NCI-H146 treated with DMSO at 0.1 percent for 48 hours (cell line): Measurements from ENCODE around the gene POLQ.
"Not testable (repeated sequence)": the region's sequence is repeated elsewhere in the genome, so short reads cannot be mapped to it uniquely, and the experiment has no call there.

Source experiments
- DNase-seq: peaks from one replicate; lab custom pipeline; 2025; ENCODE audit not compliant: unreplicated experiment; lab: John Stamatoyannopoulos, UW

The POLQ gene

GRCh38 chr3:121430664-121431215 is 115.0 kb downstream of the POLQ start:
- DNase-seq: no peak

DNA sequence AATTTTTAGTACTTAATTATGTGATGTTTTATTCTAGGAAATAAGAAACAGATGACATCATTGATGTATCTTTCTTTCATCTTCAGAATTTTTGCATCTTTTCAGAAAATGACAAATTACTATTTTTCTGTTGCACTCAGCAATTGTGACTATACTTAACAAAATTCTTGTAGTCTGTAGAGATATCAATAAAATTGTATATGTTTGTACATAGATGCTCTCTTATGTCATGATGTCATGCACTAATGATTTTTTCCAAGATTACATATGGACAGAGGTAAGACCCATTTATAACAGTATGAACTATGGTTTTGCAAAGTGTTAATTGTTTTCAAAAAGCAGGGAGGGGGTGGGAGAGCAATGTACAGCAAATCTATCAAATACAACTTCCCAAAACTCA is 121.2 kb downstream of the POLQ start:
- DNase-seq: no peak

DNA sequence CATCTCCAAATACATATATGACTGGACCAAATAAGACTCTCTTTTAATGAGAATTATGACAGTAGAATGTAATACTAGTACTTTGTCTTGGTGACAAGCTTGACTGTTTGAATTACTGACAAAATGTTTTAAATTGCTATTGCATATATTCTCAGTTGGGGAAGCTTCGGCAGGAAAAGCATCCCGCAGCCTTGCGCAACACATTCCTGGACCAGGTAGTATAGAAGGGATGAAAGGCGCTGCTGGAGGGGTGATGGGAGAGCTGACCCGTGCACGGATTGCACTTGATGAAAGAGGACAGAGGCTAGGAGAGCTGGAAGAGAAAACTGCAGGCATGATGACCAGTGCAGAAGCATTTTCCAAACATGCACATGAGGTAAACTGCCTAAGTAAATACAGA is 127.6 kb downstream of the POLQ start:
- no peak for DNase-seq

- no peak for DNase-seq
These were observed 130.9 kb downstream of the POLQ start for GRCh38 chr3:121414924-121415323.

DNA sequence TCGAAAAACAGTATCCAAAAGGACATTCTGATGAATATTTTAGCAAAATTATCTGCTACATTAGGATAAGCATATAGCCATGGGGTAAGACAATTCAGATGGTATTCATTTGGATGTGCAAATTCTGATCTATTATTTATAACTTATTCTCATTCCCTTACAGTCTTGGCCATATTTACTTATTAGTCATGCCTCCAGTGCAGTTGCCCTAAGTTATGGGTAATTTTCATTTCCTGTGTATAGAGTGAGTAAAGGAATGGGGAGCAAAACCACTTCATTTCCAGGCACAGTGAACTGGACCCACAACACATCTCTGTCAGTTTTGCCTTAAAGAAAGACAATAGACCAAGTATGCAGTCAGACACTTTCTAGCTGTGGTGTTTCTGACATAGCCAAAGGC is 134.3 kb downstream of the POLQ start:
- DNase-seq: no peak

GRCh38 chr3:121405631-121406030 is 140.2 kb downstream of the POLQ start:
- no peak for DNase-seq

- DNase-seq: no peak
These were observed 146.0 kb downstream of the POLQ start for GRCh38 chr3:121399820-121400219.

- DNase-seq: not testable (repeated sequence)
These were observed 147.7 kb downstream of the POLQ start for GRCh38 chr3:121398051-121398450.

- DNase-seq: not testable (repeated sequence)
These were observed 149.8 kb downstream of the POLQ start for GRCh38 chr3:121395967-121396366.

DNA sequence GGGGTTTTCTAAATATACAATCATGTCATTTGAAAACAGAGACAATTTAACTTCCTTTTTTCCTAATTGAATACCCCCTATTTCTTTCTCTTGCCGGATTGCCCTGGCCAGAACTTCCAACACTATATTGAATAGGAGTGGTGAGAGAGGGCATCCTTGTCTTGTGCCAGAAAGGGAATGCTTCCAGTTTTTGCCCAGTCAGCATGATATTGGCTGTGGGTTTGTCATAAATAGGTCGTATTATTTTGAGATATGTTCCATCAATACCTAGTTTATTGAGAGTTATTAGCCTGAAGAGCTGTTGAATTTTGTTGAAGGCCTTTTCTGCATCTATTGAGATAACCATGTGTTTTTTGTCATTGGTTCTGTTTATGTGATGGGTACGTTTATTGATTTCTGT is 157.5 kb downstream of the POLQ start:
- DNase-seq: not testable (repeated sequence)
